Fibroblast of upper back skin (primary cell): ENCODE data around the gene SIGLEC9.
A peak's percentile ranks its signal among the peaks of the same experiment; 100 is the strongest.

ENCODE experiments used
- DNase-seq: peaks from one replicate; pipeline ENCODE4 v3.0.0-alpha.2; 2013

Gene SIGLEC9

DNA sequence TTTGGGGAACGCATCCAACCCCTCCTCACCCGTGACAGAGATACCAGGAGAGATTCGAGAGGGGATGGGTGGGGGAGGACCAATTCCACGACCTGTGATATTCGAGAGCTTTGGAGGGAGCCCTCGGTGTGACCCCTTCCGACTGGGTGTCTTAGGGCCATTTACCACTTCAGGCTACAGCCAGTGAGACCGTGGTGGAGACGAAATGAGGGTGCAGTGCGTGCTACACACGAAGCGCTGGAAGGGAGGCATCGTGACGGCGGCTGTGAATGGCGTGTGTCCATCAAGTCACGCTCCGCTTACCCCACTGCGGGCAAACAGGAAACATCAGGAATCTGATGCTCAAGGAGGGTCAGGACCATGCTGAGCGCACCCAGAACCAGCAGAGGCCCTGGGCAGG is 26.9 kb upstream of the SIGLEC9 start:
- no peak for DNase-seq

DNA sequence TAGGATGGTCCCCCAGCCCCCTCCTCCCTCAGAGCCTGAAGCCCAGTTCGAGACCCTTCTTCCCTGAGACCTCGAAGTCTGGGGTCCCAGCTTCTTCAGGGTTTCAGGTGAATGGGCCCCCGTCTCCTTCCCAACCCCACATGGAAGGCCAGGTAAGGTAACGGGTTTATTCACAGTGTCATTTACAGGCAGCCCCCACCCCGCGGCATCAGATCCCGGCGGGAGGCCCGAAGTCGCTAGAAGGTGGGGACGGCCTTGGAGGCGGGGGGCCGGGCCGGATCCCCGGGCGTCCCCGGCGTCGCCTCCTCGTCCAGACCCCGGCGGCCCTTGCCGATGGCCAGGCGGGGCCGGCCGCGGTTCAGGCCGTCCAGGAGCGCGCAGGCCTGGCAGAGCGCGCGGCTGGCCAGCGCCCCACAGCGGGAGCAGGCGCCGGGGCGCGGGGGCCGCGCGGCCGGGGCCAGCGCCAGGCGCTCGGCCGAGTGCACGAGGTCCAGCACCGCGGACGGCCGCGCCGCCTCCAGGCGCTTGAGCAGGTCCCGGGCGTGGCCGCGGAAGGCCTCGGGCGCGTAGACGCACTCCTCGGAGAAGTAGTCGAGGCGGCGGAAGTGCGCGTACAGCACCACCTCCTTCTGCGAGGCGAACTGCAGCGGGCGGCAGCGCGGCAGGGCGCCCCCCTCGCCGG is 26.2 kb upstream of the SIGLEC9 start:
- DNase-seq: peak; percentile 15

DNA sequence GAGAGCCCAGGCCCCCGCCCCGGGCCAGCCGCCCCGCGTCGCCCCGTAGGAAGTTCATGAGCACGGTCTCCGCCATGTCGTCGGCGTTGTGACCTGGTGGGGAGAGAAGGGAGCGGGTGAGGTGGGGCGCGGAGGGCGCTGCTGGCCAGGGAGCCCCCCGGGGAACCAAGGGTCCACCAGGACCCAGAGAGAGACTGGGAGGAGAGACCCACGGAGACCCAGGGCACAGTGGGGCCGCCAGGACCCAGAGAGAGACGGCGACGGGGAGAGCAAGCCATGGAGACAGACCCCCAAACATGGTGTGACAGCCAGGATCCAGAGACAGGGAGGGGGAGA is 25.7 kb upstream of the SIGLEC9 start:
- no peak for DNase-seq

DNA sequence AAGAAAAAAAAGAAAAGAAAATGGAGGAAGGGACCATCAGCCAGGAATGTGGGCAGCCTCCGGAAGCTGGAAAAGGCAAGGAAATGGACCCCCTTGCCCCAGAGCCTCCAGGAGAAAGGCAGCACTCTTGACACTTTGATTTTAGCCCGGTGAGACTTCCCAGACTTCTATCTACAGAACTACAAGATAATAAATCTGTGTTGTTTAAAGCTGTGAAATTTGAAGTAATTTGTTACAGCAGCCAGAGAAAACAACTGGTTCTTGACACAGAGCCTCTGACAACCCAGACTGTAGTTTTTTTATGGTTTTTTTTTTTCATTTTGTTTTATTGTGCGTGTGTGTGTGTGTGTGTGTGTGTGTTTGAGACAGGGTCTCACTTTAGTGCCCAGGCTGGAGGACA is 24.1 kb upstream of the SIGLEC9 start:
- no peak for DNase-seq

DNA sequence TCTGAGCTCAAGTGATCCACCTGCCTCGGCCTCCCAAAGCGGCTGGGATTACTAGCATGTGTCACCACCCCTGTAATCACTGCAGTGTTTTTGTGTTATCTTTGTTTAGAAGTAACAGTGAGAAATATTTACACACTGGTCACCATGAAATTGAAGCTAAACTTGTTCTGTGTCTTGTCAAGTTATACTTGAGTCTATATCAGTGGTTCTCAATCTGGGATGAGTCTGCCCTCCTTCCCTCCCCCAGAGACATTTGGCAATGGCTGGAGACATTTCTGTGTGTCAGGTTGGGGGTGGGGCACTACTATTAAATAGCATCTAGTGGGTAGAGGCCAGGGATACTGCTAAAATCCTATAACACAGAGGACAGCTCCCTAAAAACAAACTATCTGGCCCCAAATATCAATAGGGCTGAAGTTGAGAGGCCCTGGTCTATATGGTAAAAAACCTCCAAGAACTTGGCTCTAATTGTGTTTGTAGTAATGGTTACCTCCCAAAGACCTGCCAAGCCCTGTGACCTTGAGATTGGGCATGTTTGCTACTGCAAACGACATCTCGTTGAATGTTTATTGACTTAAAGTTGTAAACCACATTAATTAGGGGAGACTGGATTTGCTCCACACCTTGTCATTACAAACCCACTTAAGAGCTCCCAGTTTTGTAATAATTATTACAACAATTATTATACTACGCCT is 23.4 kb upstream of the SIGLEC9 start:
- no peak for DNase-seq

DNA sequence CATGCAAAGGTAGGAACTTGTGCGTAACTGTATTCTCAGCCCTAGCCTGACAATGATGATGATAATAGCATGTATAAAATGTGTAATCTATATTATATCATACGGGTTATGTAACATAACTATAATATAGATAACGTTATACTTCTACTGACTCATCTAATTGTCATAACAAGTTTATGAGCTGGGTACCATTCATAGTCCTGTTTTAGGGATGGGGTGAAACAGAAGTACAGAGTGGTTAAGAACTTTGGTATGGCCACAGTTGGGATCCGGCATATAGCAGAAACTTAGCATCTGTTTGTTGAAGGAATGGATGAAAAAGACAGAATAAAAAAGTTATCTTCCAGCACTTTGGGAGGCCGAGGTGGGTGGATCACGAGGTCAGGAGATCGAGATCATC is 21.7 kb upstream of the SIGLEC9 start:
- DNase-seq: no peak

DNA sequence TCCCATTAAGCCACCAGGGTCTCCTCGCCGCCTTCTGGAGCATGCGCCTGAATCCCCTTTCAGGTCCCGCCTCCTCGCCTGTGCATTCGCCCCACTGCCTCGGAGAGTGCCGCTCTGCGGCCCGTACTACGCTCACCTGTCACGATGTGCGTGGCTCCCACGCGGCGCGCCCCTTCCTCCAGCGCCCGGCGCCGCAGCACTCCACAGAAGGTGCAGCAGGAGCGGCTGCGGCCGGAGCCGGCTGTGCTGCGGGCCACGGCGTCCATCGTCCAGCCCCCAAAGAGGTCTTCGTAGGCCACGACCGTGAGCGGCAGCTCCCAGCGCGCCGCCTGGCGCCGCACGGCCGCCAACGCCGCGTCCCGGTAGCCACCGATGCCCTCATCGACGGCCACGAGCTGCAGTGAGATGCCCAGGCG is 20.8 kb upstream of the SIGLEC9 start:
- no peak for DNase-seq

DNA sequence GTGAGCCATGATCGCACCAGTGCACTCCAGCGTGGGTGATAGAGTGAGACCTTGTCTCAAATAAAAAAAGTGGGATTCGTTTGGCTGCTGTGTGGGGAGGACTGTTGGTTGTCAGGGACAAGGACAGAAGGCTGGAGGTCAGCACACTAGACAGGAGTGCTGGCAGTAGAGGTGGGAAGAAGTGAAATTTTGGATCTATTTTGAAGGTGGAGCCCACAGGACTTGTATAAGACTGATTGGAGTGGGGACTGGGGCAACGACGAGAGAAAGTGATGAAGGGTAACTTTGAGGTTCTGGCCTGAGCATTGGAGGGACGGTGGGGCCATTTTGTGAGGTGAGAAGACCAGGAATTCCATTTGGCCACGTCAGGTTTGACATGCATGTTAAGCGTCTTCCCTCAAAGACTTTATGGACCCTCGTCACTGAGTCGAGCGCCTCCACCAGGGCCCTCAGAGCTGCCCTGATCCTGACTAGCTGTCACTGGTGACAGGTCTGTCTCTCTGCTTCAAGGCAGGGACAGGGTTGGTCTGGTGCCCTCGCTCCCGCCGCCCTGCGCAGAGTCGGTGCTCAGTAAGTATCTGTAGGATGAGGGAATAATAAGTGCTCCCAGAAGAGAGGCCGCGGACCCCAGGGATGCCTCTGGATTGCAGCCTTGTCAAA is 17.2 kb upstream of the SIGLEC9 start:
- DNase-seq: peak; percentile 34

DNA sequence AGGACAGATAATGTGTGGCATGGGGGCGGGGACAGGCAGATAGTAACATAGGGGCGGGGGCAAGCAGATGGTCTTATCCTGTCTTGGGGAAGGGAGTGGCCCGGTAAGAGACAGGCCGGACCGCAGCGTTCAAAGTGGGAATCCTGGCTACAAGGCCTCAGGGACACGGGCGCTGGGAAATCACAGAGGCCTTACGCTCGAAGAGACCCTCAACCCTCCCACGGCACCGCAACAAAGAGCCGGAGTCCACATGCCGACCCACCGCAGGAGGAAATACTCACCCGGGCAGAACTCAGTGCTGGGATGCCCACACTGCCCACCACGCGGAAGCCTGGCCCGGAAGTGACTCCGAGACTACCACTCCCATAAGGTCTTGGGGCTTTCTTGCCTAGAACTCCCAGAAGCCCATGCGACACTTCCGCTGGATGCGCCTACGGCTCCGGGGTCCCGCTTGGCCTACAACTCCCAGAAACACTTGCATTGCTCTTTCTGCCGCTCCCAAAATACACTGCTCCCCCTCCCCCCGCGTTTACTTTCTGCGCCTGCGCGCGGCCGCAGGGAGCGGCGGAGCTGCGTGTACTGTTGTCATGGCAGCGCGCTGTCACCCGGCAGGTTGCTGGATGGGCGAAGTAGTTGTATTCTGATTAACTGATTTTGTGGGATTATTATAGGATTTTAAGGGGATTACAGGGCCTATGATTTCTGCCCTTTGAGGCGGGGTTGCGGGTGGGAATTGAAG is 16.5 kb upstream of the SIGLEC9 start, which contains the start of gene CTU1:
CTU1 (minus strand) TSS at position 344 of the 739 bp plus-strand sequence. CDS start 3,840 bp downstream, outside the sequence.
- peak; percentile 99 for DNase-seq

DNA sequence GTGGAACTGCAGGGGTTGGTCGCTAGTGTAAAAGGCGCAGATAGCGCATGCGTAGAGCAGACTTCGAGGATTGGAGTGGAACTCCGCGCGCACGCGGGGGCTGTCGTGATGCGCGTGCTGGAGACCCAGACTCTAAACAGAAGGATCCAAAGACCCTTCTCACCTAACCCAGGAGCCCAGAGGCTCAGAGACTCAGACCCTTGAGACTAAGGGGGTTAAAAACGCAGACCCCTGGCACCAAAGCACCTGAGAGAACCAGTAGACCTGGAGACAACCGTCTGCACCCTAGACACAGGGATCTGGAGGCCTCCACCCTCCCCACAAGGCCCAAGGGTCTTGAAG is 15.9 kb upstream of the SIGLEC9 start:
- no peak for DNase-seq

DNA sequence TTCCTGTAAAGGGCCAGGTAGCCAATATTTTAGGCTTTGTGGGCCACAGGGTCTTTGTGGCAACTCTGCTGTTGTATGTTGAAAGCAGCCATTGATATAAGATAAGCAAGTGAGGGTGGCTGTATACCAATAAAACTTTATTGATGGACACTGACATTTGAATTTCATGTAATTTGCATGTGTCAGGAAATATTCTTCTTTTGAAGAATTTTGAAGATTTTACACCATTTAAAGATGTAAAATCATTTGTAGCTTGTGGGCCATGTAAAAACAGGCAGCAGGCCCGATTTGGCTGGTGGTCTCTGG is 14.1 kb upstream of the SIGLEC9 start:
- no peak for DNase-seq

DNA sequence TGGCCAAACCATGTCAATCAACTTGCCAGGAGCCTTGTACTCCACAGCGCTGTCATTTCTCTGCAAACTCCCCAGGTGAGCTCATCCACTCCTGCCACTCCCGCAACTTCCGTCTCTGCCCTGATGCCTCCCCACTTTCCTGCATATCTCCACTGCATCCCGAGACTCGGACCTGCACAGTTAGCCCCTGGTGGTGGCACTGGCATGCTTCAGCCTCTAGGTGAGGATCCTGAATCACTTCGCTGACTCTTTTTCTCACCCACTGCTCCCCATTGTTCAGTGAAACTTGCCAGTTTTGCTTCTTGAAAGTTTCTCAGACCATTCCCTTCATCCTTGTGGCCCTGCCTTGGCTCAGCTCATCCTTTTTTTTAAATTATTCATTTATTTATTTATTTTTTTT is 13.1 kb upstream of the SIGLEC9 start:
- DNase-seq: no peak

DNA sequence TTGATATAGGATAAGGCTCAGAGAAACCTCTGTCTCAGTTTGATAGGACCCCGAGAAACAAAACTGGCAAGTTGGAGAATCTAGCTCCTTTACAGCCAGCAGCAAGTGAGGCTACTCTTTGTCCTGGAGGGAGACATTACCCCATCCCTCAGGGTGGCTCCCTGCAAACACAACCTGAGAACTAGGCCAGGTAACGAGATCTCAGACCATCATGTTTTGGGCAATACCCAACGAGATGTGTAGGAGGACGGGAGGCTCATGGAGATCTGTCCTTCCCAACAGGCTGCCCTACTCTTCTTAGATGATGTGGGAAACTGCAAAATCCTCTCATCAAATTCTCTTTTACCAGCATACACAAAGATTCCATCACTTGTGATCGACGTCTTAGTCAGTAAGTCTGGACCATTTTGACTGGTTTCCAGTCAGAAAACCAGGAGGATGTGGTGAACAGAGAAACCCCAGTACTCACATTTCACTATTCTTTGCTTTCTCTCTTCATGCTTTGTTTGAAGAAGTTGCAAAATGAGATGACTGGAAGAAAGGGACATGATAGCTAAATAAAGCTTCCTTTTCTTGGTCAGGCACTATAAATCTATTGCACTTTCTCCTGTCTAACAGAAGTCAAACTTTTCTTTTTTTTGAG is 10.5 kb upstream of the SIGLEC9 start:
- no peak for DNase-seq

DNA sequence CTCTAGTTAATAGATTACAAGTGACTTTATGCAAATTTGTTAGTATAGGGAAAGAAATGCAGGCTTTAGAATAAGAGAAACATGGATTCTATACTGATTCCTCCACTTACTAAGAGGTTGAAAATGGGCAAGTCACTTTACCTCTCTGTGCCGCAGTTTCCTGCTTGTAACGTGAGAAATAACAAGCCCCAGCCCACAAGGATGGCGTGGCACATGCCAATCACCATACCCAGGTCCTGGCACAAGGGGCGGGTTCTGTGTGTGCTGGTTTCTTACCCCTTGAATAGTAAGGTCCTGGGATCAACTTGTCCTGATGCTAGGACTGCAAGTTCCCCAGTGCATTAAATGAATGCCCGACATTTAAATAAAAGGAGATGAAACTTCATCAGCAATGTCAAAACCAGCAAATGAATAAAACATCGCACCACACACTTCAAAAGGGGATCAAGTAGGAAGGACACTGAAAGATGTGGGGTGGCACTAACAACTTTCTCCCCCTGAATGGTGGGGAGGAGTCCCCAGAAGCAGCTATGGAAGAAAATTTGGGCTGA is 7.9 kb upstream of the SIGLEC9 start:
- DNase-seq: no peak

DNA sequence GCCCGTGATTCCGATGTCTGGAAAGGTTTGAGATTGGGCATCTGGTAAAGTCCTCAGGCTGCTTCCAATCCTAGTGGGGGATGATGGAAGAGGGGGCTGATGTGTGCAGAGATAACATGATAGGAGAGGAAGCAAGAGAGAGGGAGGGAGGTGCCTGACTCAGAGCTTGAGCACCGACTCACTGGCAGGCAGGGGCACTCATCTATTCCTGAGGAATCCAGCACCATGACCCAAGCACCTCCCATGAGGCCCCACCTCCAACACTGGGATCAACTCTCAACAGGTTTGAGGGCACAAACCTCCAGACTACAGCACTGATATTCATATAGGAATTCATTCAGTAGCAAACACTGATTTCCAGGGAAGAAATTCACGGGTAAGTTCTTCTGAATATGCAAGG is 5.6 kb upstream of the SIGLEC9 start:
- DNase-seq: no peak

DNA sequence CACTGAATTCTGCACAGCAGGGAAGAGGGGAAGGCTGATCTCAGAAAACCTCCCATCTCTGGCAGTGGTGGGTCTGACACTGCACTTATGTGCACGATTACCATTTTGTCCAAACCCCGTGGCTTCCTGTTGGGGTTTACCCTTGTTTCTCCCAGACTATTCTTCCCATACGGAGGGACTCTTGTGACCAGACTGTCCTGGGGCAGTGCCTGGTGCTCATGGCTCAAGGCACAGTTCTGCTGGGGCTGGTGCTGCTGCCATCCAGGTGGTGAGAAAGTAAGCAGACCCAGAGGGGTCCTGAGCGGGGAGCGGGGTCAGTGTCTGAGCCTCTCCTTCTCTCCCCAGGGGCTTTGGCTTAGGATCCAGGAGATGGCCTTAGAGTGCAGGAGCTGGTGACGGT is 5.1 kb upstream of the SIGLEC9 start:
- DNase-seq: no peak

DNA sequence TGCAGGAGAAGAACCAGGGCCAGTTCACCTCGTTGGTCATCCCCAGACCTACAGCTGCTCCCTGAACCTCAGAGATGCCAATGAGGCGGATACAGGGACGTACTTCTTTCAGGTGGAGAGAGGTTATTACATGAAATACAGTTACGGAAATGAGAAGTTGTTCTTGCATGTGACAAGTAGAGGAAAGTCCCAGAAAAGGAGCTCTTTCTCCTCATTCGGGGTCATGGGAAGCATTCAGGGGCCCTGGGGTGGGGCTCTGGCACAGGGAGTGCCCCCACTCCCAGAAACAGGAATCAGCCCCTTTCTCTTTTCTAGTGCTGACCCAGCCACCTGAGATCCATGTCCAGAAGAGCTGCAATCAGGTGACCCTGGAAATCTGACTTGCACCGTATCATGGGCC is 4.5 kb upstream of the SIGLEC9 start:
- no peak for DNase-seq

DNA sequence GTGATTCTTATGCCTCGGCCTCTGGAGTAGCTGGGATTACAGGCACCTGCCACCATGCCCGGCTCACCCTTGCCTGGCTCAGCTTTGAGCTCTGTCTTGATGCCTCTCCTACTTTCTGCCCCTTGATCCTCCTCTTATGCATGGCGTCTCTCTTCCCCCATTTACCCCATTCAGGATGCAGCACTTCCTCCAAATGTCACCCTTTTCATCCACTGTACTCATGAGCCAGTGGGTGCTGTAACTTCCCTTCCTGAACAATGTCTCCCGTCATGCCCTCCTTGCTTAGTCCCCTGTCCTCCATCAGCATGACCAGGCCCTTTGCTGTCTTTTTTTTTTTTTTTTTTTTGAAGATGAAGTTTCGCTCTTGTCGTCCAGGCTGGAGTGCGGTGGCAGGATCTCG is 3.4 kb upstream of the SIGLEC9 start:
- no peak for DNase-seq

DNA sequence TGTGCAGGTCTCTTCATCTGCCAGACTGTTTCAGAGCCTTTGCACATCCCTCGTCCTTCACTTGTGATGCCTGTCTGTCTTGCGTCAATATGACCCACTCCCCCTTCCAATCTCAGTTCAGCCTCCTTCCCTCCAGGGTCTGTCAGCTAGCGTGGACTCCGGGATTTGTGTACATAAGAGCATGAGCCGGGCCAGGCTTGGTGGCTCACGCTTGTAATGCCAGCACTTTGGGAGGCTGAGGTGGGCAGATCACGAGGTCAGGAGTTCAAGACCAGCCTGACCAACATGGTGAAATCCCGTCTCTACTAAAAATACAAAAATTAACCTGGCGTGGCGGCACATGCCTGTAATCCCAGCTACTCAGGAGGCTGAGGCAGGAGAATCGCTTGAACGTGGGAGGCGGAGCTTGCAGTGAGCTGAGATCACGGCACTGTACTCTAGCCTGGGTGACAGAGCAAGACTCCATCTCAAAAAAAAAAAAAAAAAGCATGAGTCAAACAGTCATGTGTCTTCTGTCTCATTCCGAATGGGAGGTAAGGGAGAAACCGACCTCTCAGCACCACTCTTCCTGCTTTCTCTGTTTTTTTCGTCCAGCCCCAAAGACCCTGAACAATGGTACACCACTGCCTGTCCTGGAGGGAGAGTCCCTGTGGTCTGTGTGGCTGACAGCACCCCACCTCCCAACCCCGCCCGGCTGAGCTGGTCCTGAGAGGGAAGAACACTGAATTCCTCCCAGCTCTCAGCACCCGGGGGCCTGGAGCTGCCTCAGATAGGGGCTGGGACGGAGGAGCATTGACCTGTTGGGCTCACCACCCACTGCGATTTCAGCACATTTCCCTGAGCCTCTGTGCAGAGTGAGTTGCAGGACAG is 2.4 kb upstream of the SIGLEC9 start:
- DNase-seq: no peak

DNA sequence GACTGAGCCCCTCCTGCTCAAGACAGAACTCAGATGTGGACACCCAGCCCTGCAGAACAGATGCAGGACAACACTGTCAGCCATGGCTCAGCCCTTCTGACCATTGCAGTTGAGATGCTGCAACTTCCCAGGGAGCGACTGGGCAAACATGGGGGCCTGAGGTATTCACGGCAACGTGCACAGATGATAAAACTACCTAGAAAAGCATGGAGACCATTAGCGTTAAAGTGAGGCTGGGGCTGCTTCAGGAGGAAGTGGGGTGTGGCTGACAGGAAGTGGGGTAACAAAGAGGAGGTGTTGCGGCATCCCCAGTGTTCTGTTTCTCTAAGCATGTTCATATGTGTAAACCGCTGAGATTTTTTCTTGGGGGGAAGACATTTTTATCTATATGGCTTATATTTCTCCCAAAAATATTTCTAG is 1.3 kb upstream of the SIGLEC9 start:
- DNase-seq: no peak

DNA sequence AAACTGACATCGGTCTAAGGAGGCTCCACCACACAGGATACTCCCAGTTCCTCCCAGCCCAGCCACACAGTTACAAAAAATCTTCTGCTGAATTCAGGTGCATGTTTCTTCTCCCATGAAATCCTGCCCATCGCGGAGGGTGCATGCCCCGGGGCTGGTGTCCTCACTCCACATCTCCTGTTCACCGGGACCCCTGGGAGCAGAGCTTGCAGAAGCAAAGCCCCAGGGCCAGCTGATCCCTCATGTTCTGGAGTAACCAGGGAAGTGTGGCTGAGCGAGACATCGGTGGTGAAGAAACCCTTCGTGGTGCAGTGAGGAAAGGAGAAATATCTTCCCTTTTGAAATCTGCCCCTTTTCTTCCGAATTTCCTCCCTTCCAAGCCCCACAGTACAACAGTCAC is 904 bp upstream of the SIGLEC9 start:
- no peak for DNase-seq

DNA sequence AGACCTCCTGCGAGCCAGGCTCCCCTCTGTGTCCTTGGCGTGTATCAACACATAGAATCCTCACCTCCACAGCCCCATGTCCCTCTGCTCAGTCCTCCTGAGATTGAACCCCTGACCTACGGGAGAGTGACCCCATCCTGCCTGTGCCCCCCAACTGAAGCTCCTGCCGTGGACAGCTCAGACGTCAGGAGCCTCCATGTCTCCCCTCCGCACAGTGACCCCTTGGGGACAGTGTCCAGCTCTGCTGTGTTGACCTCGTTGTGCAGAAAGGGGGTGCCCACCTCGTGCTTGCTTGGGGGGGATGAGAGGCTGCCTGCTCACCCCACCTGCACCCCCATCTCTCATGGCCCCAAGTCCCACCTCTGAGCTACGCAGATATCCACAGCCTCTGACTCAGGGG is 490 bp upstream of the SIGLEC9 start:
- no peak for DNase-seq
